Activated CD4-positive, alpha-beta T cell treated with anti-CD3 and anti-CD28 coated beads, Interleukin-2, Interleukin-6, amounts not matched to agents 100 ng/mL and 50 ng/mL, durations not matched to agents 16 hours and 8 hours (primary cell): Measurements from ENCODE around the gene TNKS1BP1.
A peak's percentile ranks its signal among the peaks of the same experiment; 100 is the strongest.

Source experiments
- DNase-seq: peaks from one replicate; pipeline ENCODE4 v3.0.0-alpha.2; 2020

Gene TNKS1BP1

GRCh38 chr11:57279116-57279515, 45.6 kb downstream of the TNKS1BP1 start:
- no peak for DNase-seq

- DNase-seq: no peak
Observed at GRCh38 chr11:57278721-57279095, 46.0 kb downstream of the TNKS1BP1 start.

- peak; percentile 53 for DNase-seq
Observed at GRCh38 chr11:57277845-57278720, 46.7 kb downstream of the TNKS1BP1 start.

- no peak for DNase-seq
Observed at GRCh38 chr11:57276971-57277675, 47.6 kb downstream of the TNKS1BP1 start.

GRCh38 chr11:57276169-57276970, 48.4 kb downstream of the TNKS1BP1 start:
- DNase-seq: no peak

GRCh38 chr11:57275582-57275981, 49.2 kb downstream of the TNKS1BP1 start:
- DNase-seq: no peak

- DNase-seq: no peak
Observed at GRCh38 chr11:57274904-57275498, 49.8 kb downstream of the TNKS1BP1 start.

- no peak for DNase-seq
Observed at GRCh38 chr11:57273448-57274058, 51.2 kb downstream of the TNKS1BP1 start.

- DNase-seq: no peak
Observed at GRCh38 chr11:57269571-57270021, 55.2 kb downstream of the TNKS1BP1 start.

- DNase-seq: no peak
Observed at GRCh38 chr11:57266157-57266556, 58.6 kb downstream of the TNKS1BP1 start.

GRCh38 chr11:57263351-57263750, 61.4 kb downstream of the TNKS1BP1 start:
- DNase-seq: no peak

- DNase-seq: no peak
Observed at GRCh38 chr11:57262157-57262556, 62.6 kb downstream of the TNKS1BP1 start.

GRCh38 chr11:57260937-57261783, 63.6 kb downstream of the TNKS1BP1 start:
- DNase-seq: peak; percentile 2

GRCh38 chr11:57256119-57256518, 68.6 kb downstream of the TNKS1BP1 start:
- no peak for DNase-seq

GRCh38 chr11:57255618-57256017, 69.1 kb downstream of the TNKS1BP1 start:
- no peak for DNase-seq

- no peak for DNase-seq
Observed at GRCh38 chr11:57254631-57255030, 70.1 kb downstream of the TNKS1BP1 start.

- DNase-seq: no peak
Observed at GRCh38 chr11:57251491-57252104, 73.2 kb downstream of the TNKS1BP1 start.

GRCh38 chr11:57251037-57251436, 73.7 kb downstream of the TNKS1BP1 start:
- no peak for DNase-seq
